ENCODE data around the gene FAM240A. TPM values are rescaled to one million over a fixed set of nuclear protein-coding genes. Genes with fewer than 3 reads are reported as not detected.
A peak's percentile ranks its signal among the peaks of the same experiment; 100 is the strongest.
"Not testable (repeated sequence)": the region's sequence is repeated elsewhere in the genome, so short reads cannot be mapped to it uniquely, and the experiment has no call there.

Gene FAM240A
- total and polyA plus RNA-seq, 7 experiments from 2014 or later: not detected

- H3K9me3 Mint-ChIP-seq; H3K4me1 ChIP-seq (ENCODE audit: control insufficient read depth in 2 of 2, insufficient read depth in 2 of 2, low read length in 2 of 2); H3K9me3 ChIP-seq (ENCODE audit: control insufficient read depth in 2 of 3, low read length in 3 of 3); H3K27ac Mint-ChIP-seq; POLR2A ChIA-PET; H3K36me3 ChIP-seq (ENCODE audit: control insufficient read depth in 2 of 3, insufficient read depth in 3 of 3, low read length in 3 of 3); H3K27ac ChIP-seq (ENCODE audit: low read depth, low read length); DNase-seq; H3K27me3 ChIP-seq (ENCODE audit: control insufficient read depth in 2 of 2, insufficient read depth in 2 of 2, low read length in 2 of 2); H3K4me3 ChIP-seq (ENCODE audit: low read length); ATAC-seq; H3K36me3 Mint-ChIP-seq; H3K4me3 Mint-ChIP-seq: not testable (repeated sequence)
- intact Hi-C loops (cut with micrococcal nuclease): loop anchor here in 1 of 2 donors (1.0 kb wide), 1 partner anchor 19 kb away; no protein-coding TSS in a partner anchor
- Mint-ChIP-seq H3K27me3 (peaks cover 0 to 37% (median 3%) of the 10 kb centered on the region in 5 donors), H3K4me1 (peaks cover 0 to 14% (median 11%) of the 10 kb centered on the region in 7 donors)
- CTCF ChIA-PET: interaction anchor here (1.2 kb wide), 1 partner anchor 88 kb away, joined by 3 read pairs; no protein-coding TSS in a partner anchor
These were observed 34.6 kb upstream of the FAM240A start for GRCh38 chr3:46577580-46578249.

DNA sequence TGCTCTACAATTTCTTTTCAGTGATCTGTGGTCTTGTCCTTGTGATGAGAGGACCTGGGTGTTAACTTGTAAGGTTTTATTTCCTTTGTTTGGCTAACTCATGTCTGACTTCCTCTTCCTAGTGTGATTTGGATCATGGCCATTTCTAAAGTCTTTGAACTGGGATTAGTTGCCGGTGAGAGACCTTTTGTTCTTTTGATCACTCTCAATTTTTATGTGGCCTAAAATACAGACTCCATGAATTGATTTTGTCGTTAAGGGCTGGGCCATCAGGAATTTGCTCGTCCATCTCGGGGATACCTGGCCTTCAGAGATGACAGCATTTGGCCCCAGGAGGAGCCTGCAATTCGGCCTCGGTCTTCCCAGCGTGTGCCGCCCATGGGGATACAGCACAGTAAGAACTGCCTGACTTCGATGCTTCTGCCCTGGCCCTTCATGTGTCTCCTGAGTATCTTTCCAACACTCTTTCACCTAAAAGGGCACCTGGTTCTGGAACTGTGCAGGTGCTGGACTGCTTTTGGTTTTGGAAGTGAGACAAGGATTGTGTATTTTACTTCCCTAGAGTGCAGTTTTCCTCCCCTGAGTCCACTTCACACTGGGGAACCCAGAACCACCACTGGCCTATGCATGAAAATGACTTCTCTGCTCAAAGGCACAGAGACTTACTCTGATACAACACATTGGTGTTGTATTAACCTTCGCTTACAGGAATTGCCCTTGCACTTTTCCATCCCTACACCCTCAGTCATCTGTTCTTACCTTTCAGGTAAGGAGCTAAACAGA, 33.2 kb upstream of the FAM240A start:
- Histone ChIP-seq H3K4me1 (ENCODE audit: control insufficient read depth in 2 of 2, insufficient read depth in 2 of 2, low read length in 2 of 2) (peaks cover 0 to 4% of the 10 kb centered on the region in 2 donors), H3K36me3 (ENCODE audit: control insufficient read depth in 2 of 3, insufficient read depth in 3 of 3, low read length in 3 of 3) (no peaks in the 10 kb centered on the region), H3K9me3 (ENCODE audit: control insufficient read depth in 2 of 3, low read length in 3 of 3) (no peaks in the 10 kb centered on the region), H3K27me3 (ENCODE audit: control insufficient read depth in 2 of 2, insufficient read depth in 2 of 2, low read length in 2 of 2) (no peaks in the 10 kb centered on the region), H3K27ac (ENCODE audit: low read depth, low read length) (no peak overlapping the region), H3K4me3 (ENCODE audit: low read length) (no peak overlapping the region)
- intact Hi-C loops (cut with micrococcal nuclease): loop anchor here in 1 of 2 donors (1.0 kb wide), 1 partner anchor 21 kb away; no protein-coding TSS in a partner anchor
- DNase-seq: no peak
- Mint-ChIP-seq H3K36me3 (no peaks in the 10 kb centered on the region), H3K27me3 (peaks cover 0 to 39% (median 0%) of the 10 kb centered on the region in 5 donors), H3K27ac (peak overlapping the region in 1 of 9 donors; percentile 43), H3K4me1 (peaks cover 0 to 14% (median 11%) of the 10 kb centered on the region in 7 donors), H3K9me3 (no peaks in the 10 kb centered on the region), H3K4me3 (no peak overlapping the region)
- POLR2A ChIA-PET: no interaction called here
- no peak for ATAC-seq
- CTCF ChIA-PET: interaction anchor here (1.2 kb wide), 1 partner anchor 89 kb away, joined by 3 read pairs; no protein-coding TSS in a partner anchor

GRCh38 chr3:46579756-46580286, 32.5 kb upstream of the FAM240A start:
- POLR2A ChIA-PET: no interaction called here
- Mint-ChIP-seq H3K4me1 (peaks cover 0 to 14% (median 11%) of the 10 kb centered on the region in 7 donors), H3K27ac (no peak overlapping the region), H3K36me3 (no peaks in the 10 kb centered on the region), H3K9me3 (no peaks in the 10 kb centered on the region), H3K4me3 (no peak overlapping the region), H3K27me3 (peaks cover 0 to 39% (median 0%) of the 10 kb centered on the region in 5 donors)
- no peak for DNase-seq
- intact Hi-C loops (cut with micrococcal nuclease): no loop called here
- ATAC-seq: no peak
- Histone ChIP-seq H3K36me3 (ENCODE audit: control insufficient read depth in 2 of 3, insufficient read depth in 3 of 3, low read length in 3 of 3) (no peaks in the 10 kb centered on the region), H3K27me3 (ENCODE audit: control insufficient read depth in 2 of 2, insufficient read depth in 2 of 2, low read length in 2 of 2) (no peaks in the 10 kb centered on the region), H3K9me3 (ENCODE audit: control insufficient read depth in 2 of 3, low read length in 3 of 3) (no peaks in the 10 kb centered on the region), H3K4me1 (ENCODE audit: control insufficient read depth in 2 of 2, insufficient read depth in 2 of 2, low read length in 2 of 2) (peaks cover 0 to 4% of the 10 kb centered on the region in 2 donors), H3K27ac (ENCODE audit: low read depth, low read length) (no peak overlapping the region), H3K4me3 (ENCODE audit: low read length) (no peak overlapping the region)
- CTCF ChIA-PET: no interaction called here

DNA sequence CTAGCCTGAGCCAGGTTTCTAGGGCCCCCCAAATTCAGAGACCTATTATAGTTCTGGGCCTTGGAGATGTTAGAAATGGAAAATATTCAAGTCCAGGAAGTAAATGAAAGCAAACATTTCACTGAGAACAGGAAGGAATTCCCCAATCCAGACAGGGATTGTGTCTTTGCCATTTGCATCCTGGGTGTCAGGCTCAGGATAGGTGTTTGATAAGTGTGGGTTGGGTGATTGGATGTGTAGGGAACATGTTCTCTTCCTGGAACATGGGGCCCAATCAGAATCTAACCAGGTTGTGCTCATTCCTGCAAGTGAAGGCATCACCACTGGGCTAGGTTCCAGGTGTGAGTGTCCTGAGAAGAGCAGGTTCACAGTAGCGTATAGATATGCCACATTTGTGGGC, 31.6 kb upstream of the FAM240A start:
- POLR2A ChIA-PET: no interaction called here

DNA sequence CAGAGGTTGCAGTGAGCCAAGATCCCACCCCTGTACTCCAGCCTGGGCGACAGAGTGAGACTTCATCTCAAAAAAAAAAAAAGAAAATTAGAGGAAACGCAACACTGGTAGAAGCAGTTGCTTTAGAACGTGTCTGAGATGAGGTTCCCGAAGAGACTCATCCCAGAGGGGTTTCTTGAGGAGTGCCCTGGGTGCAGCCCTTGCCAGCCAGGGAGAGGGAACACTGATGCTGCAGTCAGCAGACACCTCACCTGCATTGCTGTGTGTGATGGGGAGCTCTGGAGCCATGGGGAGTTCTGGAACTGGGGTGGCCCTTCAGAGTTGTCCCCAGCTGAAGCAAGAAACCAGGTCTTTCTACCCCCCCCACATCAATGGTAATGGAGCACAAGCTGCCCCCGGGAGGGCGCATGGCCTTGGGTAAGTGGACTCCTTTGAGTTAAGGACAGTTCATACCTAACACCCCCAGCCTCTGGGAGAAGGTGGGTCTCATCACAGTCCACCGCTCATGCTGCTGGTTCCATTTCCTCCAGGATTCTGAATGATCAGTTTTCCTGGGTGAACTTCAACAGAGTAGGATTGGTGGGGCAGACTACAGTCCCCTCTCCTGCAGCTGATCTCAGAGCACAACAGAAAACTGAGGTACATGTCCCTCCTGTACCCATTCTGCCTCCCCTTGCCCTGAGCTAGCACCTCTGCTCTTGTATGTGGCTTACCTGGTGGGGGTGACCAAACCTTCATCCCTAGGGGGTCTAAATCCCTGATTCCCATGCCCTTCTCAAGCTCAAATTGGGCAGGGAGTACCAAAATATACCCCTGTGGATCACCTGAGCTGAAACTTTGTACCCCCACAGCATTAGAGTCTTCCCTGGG, 27.5 kb upstream of the FAM240A start:
- ATAC-seq: no peak

More for the DNA sequence above, 31.6 kb upstream of the FAM240A start:
- intact Hi-C loops (cut with micrococcal nuclease): no loop called here
- Mint-ChIP-seq H3K9me3 (no peaks in the 10 kb centered on the region), H3K4me1 (peaks cover 0 to 14% (median 11%) of the 10 kb centered on the region in 7 donors), H3K4me3 (no peak overlapping the region), H3K27ac (no peak overlapping the region), H3K36me3 (no peaks in the 10 kb centered on the region), H3K27me3 (peaks cover 0 to 42% (median 0%) of the 10 kb centered on the region in 5 donors)
- H3K4me3 ChIP-seq (ENCODE audit: low read length): no peak overlapping the region
- no peaks in the 10 kb centered on the region for H3K9me3 ChIP-seq (ENCODE audit: control insufficient read depth in 2 of 3, low read length in 3 of 3)
- peaks cover 0 to 4% of the 10 kb centered on the region in 2 donors for H3K4me1 ChIP-seq (ENCODE audit: control insufficient read depth in 2 of 2, insufficient read depth in 2 of 2, low read length in 2 of 2)
- no peaks in the 10 kb centered on the region for H3K36me3 ChIP-seq (ENCODE audit: control insufficient read depth in 2 of 3, insufficient read depth in 3 of 3, low read length in 3 of 3)
- ATAC-seq (no peak), DNase-seq (no peak)
- no peak overlapping the region for H3K27ac ChIP-seq (ENCODE audit: low read depth, low read length)
- H3K27me3 ChIP-seq (ENCODE audit: control insufficient read depth in 2 of 2, insufficient read depth in 2 of 2, low read length in 2 of 2): no peaks in the 10 kb centered on the region
- CTCF ChIA-PET: no interaction called here

More for the DNA sequence above, 27.5 kb upstream of the FAM240A start:
- H3K27ac ChIP-seq (ENCODE audit: low read depth, low read length): no peak overlapping the region
- no peak overlapping the region for H3K4me3 ChIP-seq (ENCODE audit: low read length)
- no peaks in the 10 kb centered on the region for H3K4me1 ChIP-seq (ENCODE audit: control insufficient read depth in 2 of 2, insufficient read depth in 2 of 2, low read length in 2 of 2)
- Mint-ChIP-seq H3K9me3 (no peaks in the 10 kb centered on the region), H3K27ac (no peak overlapping the region), H3K4me3 (no peak overlapping the region), H3K4me1 (peaks cover 0 to 21% (median 11%) of the 10 kb centered on the region in 7 donors), H3K36me3 (no peaks in the 10 kb centered on the region), H3K27me3 (peaks cover 0 to 47% (median 0%) of the 10 kb centered on the region in 5 donors)
- no peak for DNase-seq
- no peaks in the 10 kb centered on the region for H3K27me3 ChIP-seq (ENCODE audit: control insufficient read depth in 2 of 2, insufficient read depth in 2 of 2, low read length in 2 of 2)
- no peaks in the 10 kb centered on the region for H3K9me3 ChIP-seq (ENCODE audit: control insufficient read depth in 2 of 3, low read length in 3 of 3)
- ChIA-PET POLR2A (no interaction called here), CTCF (interaction anchor here (0.7 to 1.0 kb wide), 2 partner anchors 97 to 314 kb away, joined by 3 read pairs; no protein-coding TSS in a partner anchor)
- intact Hi-C loops (cut with micrococcal nuclease): no loop called here
- no peaks in the 10 kb centered on the region for H3K36me3 ChIP-seq (ENCODE audit: control insufficient read depth in 2 of 3, insufficient read depth in 3 of 3, low read length in 3 of 3)
